ENCODE results near the gene POGK. TPM values are rescaled to one million over a fixed set of nuclear protein-coding genes. Genes with fewer than 3 reads are reported as not detected.

Gene POGK
- total RNA-seq, 1 experiment from 2014 or later: 38.3 TPM

- intact Hi-C loops (cut with micrococcal nuclease): no loop called here
- Histone ChIP-seq H3K27me3 (ENCODE audit: low read length) (peaks cover 36% of the 10 kb centered on the region; the same call in 1 of the 2 replicates), H3K9me2 (replicated peaks; ENCODE audit: low read length) (no peaks in the 10 kb centered on the region), H3K36me3 (ENCODE audit: low read depth, low read length) (no peaks in the 10 kb centered on the region), H3K27ac (ENCODE audit: low read length) (no peak overlapping the region), H2AFZ (ENCODE audit: low read length) (no peak overlapping the region), H3K4me2 (ENCODE audit: low read length) (no peak overlapping the region), H3F3A (ENCODE audit: low read length, unreplicated experiment) (no peaks in the 10 kb centered on the region), H3K9me3 (ENCODE audit: low read length) (no peaks in the 10 kb centered on the region), H3K4me1 (ENCODE audit: insufficient read depth, low read length) (no peaks in the 10 kb centered on the region), H4K20me1 (ENCODE audit: low read length) (no peaks in the 10 kb centered on the region), H3K9ac (ENCODE audit: low read length) (no peak overlapping the region), H3K79me2 (ENCODE audit: low read length) (no peaks in the 10 kb centered on the region), H3K4me3 (ENCODE audit: low read length) (no peak overlapping the region)
- BruUV-seq (replicated peaks): no TSS peak
- ChIA-PET CTCF (interaction anchor here (0.5 kb wide), 1 partner anchor 330 kb away, joined by 4 read pairs; no protein-coding TSS in a partner anchor), POLR2A (ENCODE audit: unreplicated experiment) (no interaction called here)
- TF ChIP-seq EZH2 (IDR thresholded peaks at IDR 0.05; ENCODE audit: low read length, unreplicated experiment): no peak
- TF ChIP-seq CTCF (conservative IDR thresholded peaks at IDR 0.05; ENCODE audit: low read depth, low read length): no peak
- no peak for TF ChIP-seq EZH2phosphoT487 (IDR thresholded peaks at IDR 0.05; ENCODE audit: borderline replicate concordance, low read length)
- DNase-seq (no peak), ATAC-seq (no peak)
These were observed 30.3 kb upstream of the POGK start for GRCh38 chr1:166808952-166809351.

GRCh38 chr1:166811691-166812090 lies 27.6 kb upstream of the POGK start:
- ATAC-seq: no peak

More at GRCh38 chr1:166811691-166812090, 27.6 kb upstream of the POGK start:
- no peaks in the 10 kb centered on the region for H3K79me2 ChIP-seq (ENCODE audit: low read length)
- no peak for DNase-seq
- no TSS peak for BruUV-seq (replicated peaks)
- H3K9me2 ChIP-seq (replicated peaks; ENCODE audit: low read length): no peaks in the 10 kb centered on the region
- TF ChIP-seq EZH2phosphoT487 (IDR thresholded peaks at IDR 0.05; ENCODE audit: borderline replicate concordance, low read length): no peak
- TF ChIP-seq EZH2 (IDR thresholded peaks at IDR 0.05; ENCODE audit: low read length, unreplicated experiment): no peak
- TF ChIP-seq CTCF (conservative IDR thresholded peaks at IDR 0.05; ENCODE audit: low read depth, low read length): no peak
- H2AFZ ChIP-seq (ENCODE audit: low read length): no peak overlapping the region
- no peak overlapping the region for H3K9ac ChIP-seq (ENCODE audit: low read length)
- H3K4me1 ChIP-seq (ENCODE audit: insufficient read depth, low read length): no peaks in the 10 kb centered on the region
- peaks cover 22% of the 10 kb centered on the region; the same call in 1 of the 2 replicates for H3K27me3 ChIP-seq (ENCODE audit: low read length)
- H3K4me3 ChIP-seq (ENCODE audit: low read length): no peak overlapping the region
- no peaks in the 10 kb centered on the region for H3K9me3 ChIP-seq (ENCODE audit: low read length)
- no peak overlapping the region for H3K4me2 ChIP-seq (ENCODE audit: low read length)
- CTCF ChIA-PET: no interaction called here
- intact Hi-C loops (cut with micrococcal nuclease): no loop called here
- H4K20me1 ChIP-seq (ENCODE audit: low read length): no peaks in the 10 kb centered on the region
- H3K36me3 ChIP-seq (ENCODE audit: low read depth, low read length): no peaks in the 10 kb centered on the region
- no peak overlapping the region for H3K27ac ChIP-seq (ENCODE audit: low read length)
- no peaks in the 10 kb centered on the region for H3F3A ChIP-seq (ENCODE audit: low read length, unreplicated experiment)
- POLR2A ChIA-PET (ENCODE audit: unreplicated experiment): no interaction called here
